Measurements from ENCODE around the gene DLGAP1. TPM values are rescaled to one million over a fixed set of nuclear protein-coding genes. Genes with fewer than 3 reads are reported as not detected.

Gene DLGAP1
- total RNA-seq, 1 donor from 2014 or later = 0.05 TPM

- Mint-ChIP-seq H3K27ac (ENCODE audit: unreplicated experiment) (no peak overlapping the region), H3K4me1 (ENCODE audit: unreplicated experiment) (peaks cover 3% of the 10 kb centered on the region), H3K27me3 (ENCODE audit: unreplicated experiment) (peaks cover 2% of the 10 kb centered on the region), H3K36me3 (ENCODE audit: unreplicated experiment) (no peaks in the 10 kb centered on the region), H3K4me3 (ENCODE audit: unreplicated experiment) (no peak overlapping the region), H3K9me3 (ENCODE audit: unreplicated experiment) (no peaks in the 10 kb centered on the region)
- no peak for TF ChIP-seq CTCF (IDR thresholded peaks at IDR 0.05)
- DNase-seq (ENCODE audit: extremely low spot score, unreplicated experiment) = no peak
Observed at GRCh38 chr18:3821524-3821923, 633.6 kb downstream of the DLGAP1 start.

GRCh38 chr18:3819961-3820360 is 635.1 kb downstream of the DLGAP1 start:
- Mint-ChIP-seq H3K4me3 (ENCODE audit: unreplicated experiment) (no peak overlapping the region), H3K27me3 (ENCODE audit: unreplicated experiment) (no peaks in the 10 kb centered on the region), H3K9me3 (ENCODE audit: unreplicated experiment) (no peaks in the 10 kb centered on the region), H3K4me1 (ENCODE audit: unreplicated experiment) (peaks cover 3% of the 10 kb centered on the region), H3K36me3 (ENCODE audit: unreplicated experiment) (no peaks in the 10 kb centered on the region), H3K27ac (ENCODE audit: unreplicated experiment) (no peak overlapping the region)
- TF ChIP-seq CTCF (IDR thresholded peaks at IDR 0.05) = no peak
- no peak for DNase-seq (ENCODE audit: extremely low spot score, unreplicated experiment)

DNA sequence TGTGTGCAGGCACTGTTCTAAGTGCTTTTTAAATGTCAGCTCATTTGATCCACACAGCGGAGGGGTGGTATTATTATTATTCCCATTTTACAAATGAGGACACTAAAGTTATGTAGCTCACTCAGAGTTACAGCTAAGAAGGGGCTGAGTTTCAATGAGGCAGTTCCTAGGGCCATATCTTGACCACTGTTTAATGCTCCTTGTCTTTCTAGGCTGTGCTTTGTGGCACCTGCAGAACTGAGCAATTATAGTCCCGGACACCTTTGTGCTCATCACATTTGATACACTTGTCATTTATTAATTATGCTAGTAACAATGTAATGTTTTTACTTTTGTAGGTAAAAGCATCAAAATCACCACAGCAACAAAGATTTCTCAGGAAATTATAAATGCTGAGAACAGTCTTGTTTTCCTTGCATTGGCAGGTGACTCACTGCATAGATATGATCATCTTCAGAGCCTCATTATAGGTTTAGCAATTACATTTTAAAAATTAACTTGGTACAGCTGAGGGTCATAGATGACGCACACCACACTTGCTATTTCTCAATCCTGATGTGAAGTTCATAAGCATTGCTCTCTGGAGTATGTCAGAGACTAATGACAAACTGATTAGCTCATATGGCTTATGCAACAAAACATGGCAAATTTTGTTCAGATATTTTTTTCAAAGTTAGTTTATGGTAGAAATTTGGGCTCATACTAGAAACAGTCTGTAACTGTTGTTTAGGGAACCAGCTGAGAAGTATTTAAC is 638.3 kb downstream of the DLGAP1 start:
- peaks cover 3% of the 10 kb centered on the region for H3K4me1 Mint-ChIP-seq (ENCODE audit: unreplicated experiment)
- H3K27me3 Mint-ChIP-seq (ENCODE audit: unreplicated experiment) = no peaks in the 10 kb centered on the region
- no peak overlapping the region for H3K27ac Mint-ChIP-seq (ENCODE audit: unreplicated experiment)
- no peak overlapping the region for H3K4me3 Mint-ChIP-seq (ENCODE audit: unreplicated experiment)
- no peak for DNase-seq (ENCODE audit: extremely low spot score, unreplicated experiment)
- no peaks in the 10 kb centered on the region for H3K9me3 Mint-ChIP-seq (ENCODE audit: unreplicated experiment)
- TF ChIP-seq CTCF (IDR thresholded peaks at IDR 0.05) = no peak
- H3K36me3 Mint-ChIP-seq (ENCODE audit: unreplicated experiment) = no peaks in the 10 kb centered on the region

GRCh38 chr18:3815991-3816390 is 639.1 kb downstream of the DLGAP1 start:
- H3K4me3 Mint-ChIP-seq (ENCODE audit: unreplicated experiment) = no peak overlapping the region
- no peak for TF ChIP-seq CTCF (IDR thresholded peaks at IDR 0.05)
- H3K27me3 Mint-ChIP-seq (ENCODE audit: unreplicated experiment) = no peaks in the 10 kb centered on the region
- no peaks in the 10 kb centered on the region for H3K36me3 Mint-ChIP-seq (ENCODE audit: unreplicated experiment)
- peaks cover 3% of the 10 kb centered on the region for H3K4me1 Mint-ChIP-seq (ENCODE audit: unreplicated experiment)
- no peaks in the 10 kb centered on the region for H3K9me3 Mint-ChIP-seq (ENCODE audit: unreplicated experiment)
- H3K27ac Mint-ChIP-seq (ENCODE audit: unreplicated experiment) = no peak overlapping the region
- DNase-seq (ENCODE audit: extremely low spot score, unreplicated experiment) = no peak

- Mint-ChIP-seq H3K36me3 (ENCODE audit: unreplicated experiment) (no peaks in the 10 kb centered on the region), H3K27me3 (ENCODE audit: unreplicated experiment) (no peaks in the 10 kb centered on the region), H3K27ac (ENCODE audit: unreplicated experiment) (no peak overlapping the region), H3K4me1 (ENCODE audit: unreplicated experiment) (peaks cover 6% of the 10 kb centered on the region), H3K9me3 (ENCODE audit: unreplicated experiment) (no peaks in the 10 kb centered on the region), H3K4me3 (ENCODE audit: unreplicated experiment) (no peak overlapping the region)
- DNase-seq (ENCODE audit: extremely low spot score, unreplicated experiment) = no peak
- no peak for TF ChIP-seq CTCF (IDR thresholded peaks at IDR 0.05)
Observed at GRCh38 chr18:3814816-3815215, 640.3 kb downstream of the DLGAP1 start.
